Chondrocyte (in vitro differentiated cells): ENCODE results near the gene LAMB3. TPM values are rescaled to one million over a fixed set of nuclear protein-coding genes. Genes with fewer than 3 reads are reported as not detected.
A peak's percentile ranks its signal among the peaks of the same experiment; 100 is the strongest.

Experiments
- DNase-seq: peaks from one replicate; pipeline ENCODE4 v3.0.0; 2021; ENCODE audit warnings: mixed read lengths, low spot score
- H3K27ac Mint-ChIP-seq: one replicate; pipeline ENCODE4 v1.8.0; 2021; ENCODE audit warnings: mild to moderate bottlenecking, moderate library complexity, mixed read lengths; ENCODE audit not compliant: unreplicated experiment
- H3K27me3 Mint-ChIP-seq: 2 replicates; pipeline ENCODE4 v1.8.0; 2021; ENCODE audit warnings: low read depth, mixed read lengths
- H3K36me3 Mint-ChIP-seq: 2 replicates; pipeline ENCODE4 v1.8.0; 2021; ENCODE audit warnings: low read depth, mixed read lengths
- H3K4me1 Mint-ChIP-seq: 2 replicates; pipeline ENCODE4 v1.8.0; 2021; ENCODE audit warnings: low read depth, mild to moderate bottlenecking, mixed read lengths
- H3K4me3 Mint-ChIP-seq: one replicate; pipeline ENCODE4 v1.8.0; 2021; ENCODE audit warnings: mild to moderate bottlenecking, moderate library complexity, mixed read lengths; ENCODE audit not compliant: unreplicated experiment
- H3K9me3 Mint-ChIP-seq: 2 replicates; pipeline ENCODE4 v1.8.0; 2021; ENCODE audit warnings: low read depth, mixed read lengths
- microRNA-seq: library from miRNA; unstranded; fragments of <30 nt; microRNA quantifications from one replicate; pipeline ENCODE4 v1.2.0, GENCODE V29; 2020; ENCODE audit warnings: borderline number of aligned reads
- total RNA-seq: library from RNA; stranded (reverse); gene quantifications from 3 replicates; pipeline ENCODE4 v1.2.1, GENCODE V29; 2021
- TF ChIP-seq, protein P1 (sequence below): fragments of 200-600 bp; sonication (generic); IDR thresholded peaks from 2 replicates; pipeline ENCODE4 v1.5.0; 2021; ENCODE audit warnings: antibody characterized with exemption, mild to moderate bottlenecking, moderate library complexity

The LAMB3 gene
- total RNA-seq, 1 donor from 2014 or later = 6.3 TPM

DNA sequence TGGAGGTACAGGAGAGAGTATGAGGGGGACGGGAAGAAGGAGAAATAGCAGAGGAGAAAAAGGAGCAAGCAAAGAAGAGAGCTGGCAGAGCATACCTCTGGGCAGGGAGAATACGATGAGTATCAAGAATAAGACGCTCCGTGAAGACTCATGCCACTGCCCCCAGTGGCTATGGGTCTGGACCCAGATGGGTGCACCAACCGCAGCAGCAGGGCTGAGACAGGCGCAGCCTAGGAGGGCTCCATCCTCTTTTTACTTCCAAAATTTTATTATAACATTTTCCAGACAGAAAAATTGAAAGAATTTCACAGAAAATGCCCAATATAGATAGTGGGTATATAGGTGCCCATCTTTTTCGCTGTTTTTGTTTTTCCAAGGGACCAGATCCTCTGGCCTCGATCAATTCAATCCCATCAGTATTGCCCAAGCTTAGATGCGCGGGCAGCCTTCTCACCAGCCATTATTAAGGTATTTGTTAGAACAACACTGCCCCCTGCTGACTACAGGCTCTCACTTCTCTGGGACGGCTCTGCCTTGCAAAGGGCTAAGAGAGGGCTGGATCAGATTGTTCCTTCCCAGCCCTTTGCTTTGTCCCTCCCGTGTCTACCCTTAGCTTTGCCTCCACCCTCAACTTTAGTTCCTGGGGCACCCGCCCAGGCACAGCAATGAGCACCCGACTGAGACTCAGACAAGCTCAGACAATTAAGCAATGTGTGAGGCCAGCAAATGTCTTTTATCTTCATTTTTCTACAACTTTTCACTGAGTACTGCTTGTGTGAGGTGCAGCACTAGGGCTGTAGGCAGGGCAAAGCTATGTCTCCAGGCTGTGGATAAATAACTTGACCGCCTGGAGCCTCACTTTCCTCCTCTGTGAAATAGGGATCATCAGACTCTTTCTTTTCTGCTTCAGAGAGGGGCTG, 86.2 kb downstream of the LAMB3 start:
- Mint-ChIP-seq H3K4me3 (no peak overlapping the region), H3K9me3 (no peaks in the 10 kb centered on the region), H3K27me3 (peaks cover 66% of the 10 kb centered on the region), H3K27ac (no peak overlapping the region), H3K4me1 (peaks cover 5% of the 10 kb centered on the region), H3K36me3 (no peaks in the 10 kb centered on the region)
- no peak for DNase-seq
- TF ChIP-seq, protein P1, sequence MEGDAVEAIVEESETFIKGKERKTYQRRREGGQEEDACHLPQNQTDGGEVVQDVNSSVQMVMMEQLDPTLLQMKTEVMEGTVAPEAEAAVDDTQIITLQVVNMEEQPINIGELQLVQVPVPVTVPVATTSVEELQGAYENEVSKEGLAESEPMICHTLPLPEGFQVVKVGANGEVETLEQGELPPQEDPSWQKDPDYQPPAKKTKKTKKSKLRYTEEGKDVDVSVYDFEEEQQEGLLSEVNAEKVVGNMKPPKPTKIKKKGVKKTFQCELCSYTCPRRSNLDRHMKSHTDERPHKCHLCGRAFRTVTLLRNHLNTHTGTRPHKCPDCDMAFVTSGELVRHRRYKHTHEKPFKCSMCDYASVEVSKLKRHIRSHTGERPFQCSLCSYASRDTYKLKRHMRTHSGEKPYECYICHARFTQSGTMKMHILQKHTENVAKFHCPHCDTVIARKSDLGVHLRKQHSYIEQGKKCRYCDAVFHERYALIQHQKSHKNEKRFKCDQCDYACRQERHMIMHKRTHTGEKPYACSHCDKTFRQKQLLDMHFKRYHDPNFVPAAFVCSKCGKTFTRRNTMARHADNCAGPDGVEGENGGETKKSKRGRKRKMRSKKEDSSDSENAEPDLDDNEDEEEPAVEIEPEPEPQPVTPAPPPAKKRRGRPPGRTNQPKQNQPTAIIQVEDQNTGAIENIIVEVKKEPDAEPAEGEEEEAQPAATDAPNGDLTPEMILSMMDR = peak; percentile 86

Small RNAs within 50 kb of the gene (microRNA-seq; reads per million reads assigned to microRNA genes)
- not detected for gene MIR4260

Other genes with a start within 250 kb of the LAMB3 start
- not detected in 3 replicates for gene CAMK1G, start 68.7 kb downstream of the LAMB3 start, total RNA-seq
- 0.65 to 1.0 TPM (median 0.69 TPM) in 3 replicates for gene G0S2, start 23.0 kb upstream of the LAMB3 start, total RNA-seq
- not detected in 3 replicates for gene HSD11B1, start 52.4 kb upstream of the LAMB3 start, total RNA-seq
- gene TRAF3IP3, start 103.6 kb upstream of the LAMB3 start, total RNA-seq = not detected in 3 replicates
- 1.2 to 1.6 TPM (median 1.4 TPM) in 3 replicates for gene C1orf74, start 132.1 kb upstream of the LAMB3 start, total RNA-seq
- gene IRF6, start 153.7 kb upstream of the LAMB3 start, total RNA-seq = 0.13 to 0.25 TPM in 2 of 3 replicates, not detected in the other
- gene UTP25, start 175.5 kb upstream of the LAMB3 start, total RNA-seq = 5.5 to 7.4 TPM (median 6.4 TPM) in 3 replicates